HepG2 (cell line): ENCODE data around the gene OSBPL10. TPM values are rescaled to one million over a fixed set of nuclear protein-coding genes. Genes with fewer than 3 reads are reported as not detected.
"Not testable (repeated sequence)": the region's sequence is repeated elsewhere in the genome, so short reads cannot be mapped to it uniquely, and the experiment has no call there.

Experiments used
- ATAC-seq: fragments of 200-7000 bp; cut with Tn5 transposase; 3 replicates; pipeline ENCODE4 v1.9.1; 2020; ENCODE audit warnings: mild to moderate bottlenecking, moderate library complexity
- BruUV-seq: library from RNA; stranded (reverse); fragments of 400-500 nt; replicated peaks from 2 replicates; lab custom pipeline; 2021; lab: Mats Ljungman, UMichigan
- CTCF ChIA-PET: fragments of 300-600 bp; formaldehyde crosslinking; extraction: SDS; loops from one replicate; lab custom pipeline; 2021; ENCODE audit warnings: low total read pairs, inconsistent platforms, low intra/inter-chr PET ratio; lab: Yijun Ruan, JAX
- POLR2A ChIA-PET: fragments of 350-600 bp; sonication (Branson Sonifier 250); formaldehyde crosslinking; loops from one replicate; lab custom pipeline; 2020; ENCODE audit warnings: antibody characterized with exemption, inconsistent platforms; lab: Yijun Ruan, JAX
- DNase-seq: peaks from one replicate; pipeline ENCODE4 v3.0.0-alpha.2; 2015; ENCODE audit warnings: low spot score
- FAIRE-seq: peaks from 3 replicates; lab custom pipeline; 2011; peaks lifted over from hg19 to GRCh38; lab: Jason Lieb, UNC
- H2AFZ ChIP-seq: one replicate; pipeline ENCODE4 v1.6.1; 2011; ENCODE audit warnings: low read length, inconsistent platforms
- H3K27ac ChIP-seq: fragments of 300-600 bp; 3 replicates; pipeline ENCODE4 v1.8.0; 2011; ENCODE audit warnings: mixed run types, mild to moderate bottlenecking, mixed read lengths, low read length, inconsistent platforms; ENCODE audit not compliant: insufficient read depth; ENCODE audit errors: extremely low read length
- H3K27me3 ChIP-seq, 2 experiments: fragments of 200-600 bp in 1 of 2; 2 replicates in 1 of 2; 3 replicates in 1 of 2; pipeline versions ENCODE4 v1.6.0 to v1.8.0; 2011; ENCODE audit warnings: low read length in 2 of 2, mild to moderate bottlenecking in 2 of 2, moderate library complexity in 2 of 2, inconsistent platforms in 1 of 2; ENCODE audit not compliant: insufficient read depth in 2 of 2, control insufficient read depth in 1 of 2
- H3K36me3 ChIP-seq, 2 experiments: fragments of 200-600 bp in 1 of 2; replicated peaks in 1 of 2; 2 replicates in 1 of 2; 3 replicates in 1 of 2; pipeline versions ENCODE4 v1.5.1 to v1.8.0; 2011; ENCODE audit warnings: low read length in 2 of 2, inconsistent platforms in 1 of 2; ENCODE audit not compliant: insufficient read depth in 2 of 2, control insufficient read depth in 1 of 2
- H3K4me1 ChIP-seq: 2 replicates; pipeline ENCODE4 v1.5.1; 2012; ENCODE audit warnings: low read length, inconsistent platforms; ENCODE audit not compliant: insufficient read depth
- H3K4me2 ChIP-seq: 2 replicates; pipeline ENCODE4 v1.6.0; 2011; ENCODE audit warnings: low read depth, low read length, inconsistent platforms
- H3K4me3 ChIP-seq, 3 experiments: fragments of 200-600 bp in 1 of 3; sonication (generic), shearing (Covaris generic) in 1 of 3; replicated peaks in 1 of 3; 2 replicates each; pipeline ENCODE4 v1.5.1; 2011 to 2016; ENCODE audit warnings: low read length in 3 of 3, inconsistent platforms in 2 of 3, low read depth in 2 of 3, mild to moderate bottlenecking in 2 of 3, control low read depth in 1 of 3, mixed read lengths in 1 of 3; ENCODE audit not compliant: insufficient read depth in 1 of 3
- H3K79me2 ChIP-seq: one replicate; pipeline ENCODE4 v1.6.1; 2011; ENCODE audit warnings: low read length, inconsistent platforms; ENCODE audit not compliant: insufficient read depth
- H3K9ac ChIP-seq: 2 replicates; pipeline ENCODE4 v1.6.0; 2011; ENCODE audit warnings: mild to moderate bottlenecking, low read depth, low read length, inconsistent platforms; ENCODE audit not compliant: insufficient read depth
- H3K9me3 ChIP-seq: 2 replicates; pipeline ENCODE4 v1.5.1; 2012; ENCODE audit warnings: mild to moderate bottlenecking, low read length
- H4K20me1 ChIP-seq: 2 replicates; pipeline ENCODE4 v1.6.0; 2011; ENCODE audit warnings: inconsistent platforms, mild to moderate bottlenecking, low read length, moderate library complexity; ENCODE audit not compliant: insufficient read depth
- FOSL1 ChIP-seq: sonication (generic); formaldehyde crosslinking; IDR thresholded peaks from 2 replicates; pipeline ENCODE4 v1.9.0; 2021; ENCODE audit warnings: missing genetic modification reagents, borderline replicate concordance
- GPN1 ChIP-seq: sonication (generic); formaldehyde crosslinking; IDR thresholded peaks from 2 replicates; pipeline ENCODE4 v1.5.1; 2020; ENCODE audit warnings: missing genetic modification reagents, borderline replicate concordance
- HOXA9 ChIP-seq: sonication (generic); formaldehyde crosslinking; IDR thresholded peaks from 2 replicates; pipeline ENCODE4 v1.8.1; 2022; ENCODE audit warnings: missing genetic modification reagents, mild to moderate bottlenecking, moderate library complexity, borderline replicate concordance
- IRX3 ChIP-seq: sonication (generic); formaldehyde crosslinking; IDR thresholded peaks from 2 replicates; pipeline ENCODE4 v1.8.1; 2023; ENCODE audit warnings: mild to moderate bottlenecking, low read depth, missing genetic modification reagents, borderline replicate concordance
- KDM3A ChIP-seq: IDR thresholded peaks from 2 replicates; pipeline ENCODE4 v1.6.1; 2018; ENCODE audit warnings: low read depth, missing compliant biosample characterization
- KLF12 ChIP-seq: sonication (generic); formaldehyde crosslinking; IDR thresholded peaks from 2 replicates; pipeline ENCODE4 v1.4.0; 2020; ENCODE audit warnings: missing genetic modification reagents, borderline replicate concordance
- MBNL3 ChIP-seq: fragments of 250-450 bp; sonication (Bioruptor Pico); conservative IDR thresholded peaks from 2 replicates; pipeline ENCODE4 v1.8.0; 2022; ENCODE audit warnings: mild to moderate bottlenecking, inconsistent platforms
- RBFOX2 ChIP-seq: fragments of 200-400 bp; formaldehyde crosslinking; IDR thresholded peaks from 2 replicates; pipeline ENCODE4 v1.6.1; 2017; ENCODE audit warnings: low read depth, mild to moderate bottlenecking, low read length
- ZKSCAN8 ChIP-seq: IDR thresholded peaks from 2 replicates; pipeline ENCODE4 v1.6.1; 2016; ENCODE audit warnings: borderline replicate concordance, missing genetic modification reagents, missing compliant biosample characterization
- ZNF562 ChIP-seq: sonication (generic); formaldehyde crosslinking; IDR thresholded peaks from 2 replicates; pipeline ENCODE4 v1.8.0; 2022; ENCODE audit warnings: missing genetic modification reagents, borderline replicate concordance
- ZXDC ChIP-seq: sonication (generic); formaldehyde crosslinking; IDR thresholded peaks from 2 replicates; pipeline ENCODE4 v1.5.0; 2020; ENCODE audit warnings: mild to moderate bottlenecking, missing genetic modification reagents
- WGBS: methylation state at CpG from one replicate; pipeline ENCODE4 v1.1.6; 2017; ENCODE audit warnings: low lambda C conversion rate; 5-methylcytosine and 5-hydroxymethylcytosine counted together
- in situ Hi-C: cut with HindIII; loops from 2 replicates; pipeline ENCODE4 v1.10.0; 2017; ENCODE audit warnings: low pct_unique_long_range_greater_than_20kb; ENCODE audit not compliant: extremely low pct_ligation_motif_present
- intact Hi-C: fragments of 100-400 bp; cut with micrococcal nuclease; formaldehyde crosslinking; loops from one replicate; pipeline ENCODE4 v1.10.0; 2022; ENCODE audit not compliant: unreplicated experiment
- polyA plus RNA-seq, 8 experiments: library from polyadenylated mRNA; depleted of rRNA in 3 of 8; stranded (reverse) in 7 of 8; unstranded in 1 of 8; fragments of >200 nt; fragmentation: Illumina TruSeq in 4 of 8; extraction: Trizol in 4 of 8; gene quantifications; 2 replicates each; pipeline versions ENCODE4 v1.2.1 to v1.2.3, GENCODE V29; 2011 to 2016; ENCODE audit warnings: low read depth in 4 of 8, missing spikeins in 1 of 8, mixed read lengths in 1 of 8; ENCODE audit not compliant: insufficient read depth in 1 of 8
- total RNA-seq, 5 experiments: library from RNA; depleted of rRNA; stranded (reverse); fragments of >200 nt; fragmentation: Illumina TruSeq; extraction: Trizol; gene quantifications; 2 replicates each; pipeline ENCODE4 v1.2.3, GENCODE V29; 2016; ENCODE audit warnings: low read depth in 1 of 5

Gene OSBPL10
- total and polyA plus RNA-seq, 2 of the 13 experiments (the other 11 are each of a cell fraction or from before 2014, with no cell fraction given) = 10.3 to 28.6 TPM

GRCh38 chr3:31785286-31785685 is 195.8 kb downstream of the OSBPL10 start:
- CTCF ChIA-PET = no interaction called here
- TF ChIP-seq ZNF562 (CRISPR knock-in tag) (no peak), GPN1 (no peak), RBFOX2 (no peak), ZXDC (CRISPR knock-in tag) (no peak), MBNL3 (CRISPR knock-in tag) (no peak), IRX3 (CRISPR knock-in tag) (no peak), HOXA9 (no peak), FOSL1 (CRISPR knock-in tag) (no peak), ZKSCAN8 (CRISPR knock-in tag) (no peak), KDM3A (CRISPR knock-in tag) (no peak), KLF12 (CRISPR knock-in tag) (no peak)
- Histone ChIP-seq H2AFZ (no peak overlapping the region), H3K27me3 (no peaks in the 10 kb centered on the region), H3K4me3 (no peak overlapping the region), H4K20me1 (no peaks in the 10 kb centered on the region), H3K79me2 (no peaks in the 10 kb centered on the region), H3K4me1 (no peaks in the 10 kb centered on the region), H3K27ac (no peak overlapping the region), H3K4me2 (no peak overlapping the region), H3K9ac (no peak overlapping the region), H3K9me3 (no peaks in the 10 kb centered on the region), H3K36me3 (peaks cover 0 to 3% of the 10 kb centered on the region in 2 experiments; a peak in 1 of 5 replicates)
- intact Hi-C loops (no loop called here), in situ Hi-C loops (no loop called here)
- ATAC-seq (no peak), DNase-seq (no peak), FAIRE-seq (no peak)
- BruUV-seq = no TSS peak
- POLR2A ChIA-PET = no interaction called here
- 77% methylated on average over 7 of the region's 7 CpGs for WGBS

- H3K79me2 ChIP-seq, H3K27ac ChIP-seq, H3K36me3 ChIP-seq, intact Hi-C loops, ATAC-seq, DNase-seq, FAIRE-seq, BruUV-seq, H2AFZ ChIP-seq, in situ Hi-C loops, H3K9me3 ChIP-seq, H3K27me3 ChIP-seq, H3K9ac ChIP-seq, H4K20me1 ChIP-seq, H3K4me2 ChIP-seq, POLR2A ChIA-PET, H3K4me3 ChIP-seq, CTCF ChIA-PET: not testable (repeated sequence)
- WGBS = 97% methylated on average over 2 of the region's 2 CpGs
- H3K4me1 ChIP-seq = peaks cover 14% of the 10 kb centered on the region
Observed at GRCh38 chr3:31783851-31784250, 197.2 kb downstream of the OSBPL10 start.

- H4K20me1 ChIP-seq, H3K9me3 ChIP-seq, in situ Hi-C loops, POLR2A ChIA-PET, H3K27ac ChIP-seq, H3K36me3 ChIP-seq, H3K27me3 ChIP-seq, FAIRE-seq, H2AFZ ChIP-seq, H3K9ac ChIP-seq, CTCF ChIA-PET, DNase-seq, H3K79me2 ChIP-seq, H3K4me3 ChIP-seq, BruUV-seq, H3K4me2 ChIP-seq, intact Hi-C loops, ATAC-seq: not testable (repeated sequence)
- peaks cover 28% of the 10 kb centered on the region for H3K4me1 ChIP-seq
- WGBS = 94% methylated on average over 1 of the region's 1 CpG
Observed at GRCh38 chr3:31782306-31782705, 198.8 kb downstream of the OSBPL10 start.
